8988T (cell line): ENCODE measurements around the gene ASCL5.
"Not testable (repeated sequence)": the region's sequence is repeated elsewhere in the genome, so short reads cannot be mapped to it uniquely, and the experiment has no call there.

Experiments used
- DNase-seq: peaks from one replicate; pipeline ENCODE4 v3.0.0; 2011

The ASCL5 gene, protein sequence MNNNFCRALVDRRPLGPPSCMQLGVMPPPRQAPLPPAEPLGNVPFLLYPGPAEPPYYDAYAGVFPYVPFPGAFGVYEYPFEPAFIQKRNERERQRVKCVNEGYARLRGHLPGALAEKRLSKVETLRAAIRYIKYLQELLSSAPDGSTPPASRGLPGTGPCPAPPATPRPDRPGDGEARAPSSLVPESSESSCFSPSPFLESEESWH

DNA sequence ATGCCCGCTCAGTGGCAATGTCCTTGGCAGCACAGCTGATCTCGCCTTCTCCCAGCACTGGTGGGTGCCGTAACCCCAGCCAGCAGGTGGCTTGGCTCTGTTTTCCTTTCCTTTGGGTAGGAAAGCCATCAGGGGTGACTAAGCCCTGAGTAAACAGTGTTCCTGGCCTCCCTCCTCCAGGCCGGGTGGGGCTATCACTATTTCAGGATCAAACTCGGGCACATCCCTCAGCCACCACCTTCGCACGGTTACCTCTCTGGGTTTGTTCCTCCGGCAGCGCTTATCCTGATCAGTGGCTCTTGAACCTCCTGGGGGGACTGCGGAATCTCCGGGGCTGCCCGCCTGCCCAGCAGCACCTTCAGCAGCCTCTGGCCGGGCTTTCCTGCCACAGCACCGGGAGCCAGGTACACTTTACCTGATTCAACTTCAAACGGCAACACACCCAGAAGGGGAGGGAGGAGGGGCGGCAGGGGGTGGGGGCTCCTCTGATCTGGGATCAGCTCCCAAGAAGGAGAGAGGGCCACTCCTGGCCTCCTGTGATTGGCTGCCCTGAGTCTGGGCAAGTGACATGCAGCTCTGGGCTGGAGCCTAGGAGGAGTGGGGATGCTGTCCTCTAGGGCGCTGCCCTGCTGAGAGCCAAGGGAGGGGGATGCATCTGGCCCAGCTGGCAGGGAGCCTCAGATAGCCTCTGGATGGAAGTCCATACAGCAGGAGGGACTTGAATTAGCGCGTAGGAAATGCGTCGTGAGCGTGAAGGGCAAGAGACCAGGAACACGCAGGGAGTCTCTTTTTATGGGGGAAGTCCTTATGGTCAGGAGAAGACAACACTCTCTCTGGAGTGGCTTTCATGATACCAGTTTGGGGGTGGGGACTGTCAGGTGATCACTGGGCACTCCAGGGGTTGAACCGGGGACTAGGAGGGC, at the start of gene ASCL5:
TSS of gene ASCL5 (minus strand) at position 353 of the 923 bp plus-strand sequence. CDS start 11,812 bp downstream, outside the sequence.
- DNase-seq: peak; percentile 85

DNA sequence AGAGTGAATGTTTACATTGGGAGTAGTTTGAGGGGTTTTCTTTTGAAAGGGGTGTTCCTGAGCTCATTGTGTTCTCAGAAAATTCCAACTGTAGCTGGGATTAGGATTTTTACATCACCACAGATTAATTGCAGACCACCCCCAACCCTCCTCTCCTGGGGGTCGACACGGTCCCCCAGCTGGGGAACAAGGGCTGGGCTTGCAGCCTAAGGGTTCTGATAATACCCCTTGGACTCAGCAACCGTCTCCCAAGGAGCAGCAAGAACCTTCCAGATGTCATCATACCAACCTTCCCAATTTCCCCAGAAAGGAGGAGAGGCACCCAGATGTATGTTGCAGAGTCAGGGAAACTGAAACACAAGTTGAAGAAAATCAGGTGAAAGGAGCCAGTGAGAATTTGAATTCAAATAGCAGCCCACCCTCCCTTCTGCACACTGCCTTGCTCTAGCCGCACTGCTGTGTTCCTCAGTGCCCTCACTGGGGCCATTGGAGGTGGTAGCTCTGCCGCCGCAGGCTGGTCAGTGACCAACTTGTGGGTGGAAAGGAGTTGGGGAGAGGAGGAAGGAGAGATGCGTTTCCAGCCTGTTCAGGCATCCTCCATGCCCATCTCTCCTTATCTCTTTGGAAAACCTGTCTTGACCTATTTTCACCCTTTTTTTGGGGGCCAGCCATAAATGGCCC, 49.0 kb upstream of the ASCL5 start:
- DNase-seq: no peak

DNA sequence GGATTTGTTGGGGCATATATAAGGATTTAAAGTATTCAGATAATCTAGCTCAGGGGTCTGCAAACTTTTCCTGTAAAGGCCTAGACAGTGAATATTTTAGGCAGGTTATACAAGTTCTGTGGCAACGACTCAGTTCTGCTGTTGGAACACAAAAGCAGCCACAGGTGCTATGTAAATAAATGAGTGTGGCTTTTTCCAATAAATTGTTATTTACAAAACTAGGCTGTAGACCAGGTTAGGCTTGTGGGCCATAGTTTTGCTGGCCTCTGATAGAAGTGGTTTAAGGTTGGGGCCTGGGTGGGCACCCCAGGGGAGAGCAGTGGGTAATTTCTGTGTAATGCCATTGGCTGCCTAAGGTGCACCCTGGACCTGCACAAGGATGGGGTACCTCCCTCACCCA, 46.8 kb upstream of the ASCL5 start:
- DNase-seq: no peak

DNA sequence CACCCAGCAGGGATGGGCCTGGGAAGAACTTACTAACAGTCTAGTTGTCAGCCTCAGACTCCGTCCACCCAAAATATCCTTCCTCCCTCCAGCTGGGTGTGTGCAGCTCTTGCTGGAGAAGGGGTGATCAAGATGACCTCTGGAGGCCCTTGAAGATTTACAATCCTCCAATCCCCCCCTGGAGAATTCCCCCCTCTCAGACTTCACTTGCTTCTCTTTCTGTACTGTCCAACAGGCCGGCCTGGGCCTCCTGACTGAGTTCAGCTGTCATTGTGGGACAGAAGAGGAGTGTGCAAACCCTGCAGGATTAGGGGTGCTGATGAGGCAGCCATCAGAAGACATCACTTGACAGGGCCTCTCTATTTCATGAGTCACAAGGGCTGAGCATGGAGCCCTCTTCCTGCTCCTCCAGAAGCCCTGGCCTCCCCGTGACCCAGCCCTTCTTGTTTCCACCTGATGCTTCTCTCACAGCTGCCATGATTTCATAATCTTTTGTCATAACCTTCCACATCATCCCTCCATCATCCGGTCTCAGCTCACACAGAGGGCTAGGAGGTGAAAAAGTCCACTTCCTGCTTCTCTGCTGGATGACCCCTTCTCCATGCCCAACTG, 46.1 kb upstream of the ASCL5 start:
- DNase-seq: no peak

DNA sequence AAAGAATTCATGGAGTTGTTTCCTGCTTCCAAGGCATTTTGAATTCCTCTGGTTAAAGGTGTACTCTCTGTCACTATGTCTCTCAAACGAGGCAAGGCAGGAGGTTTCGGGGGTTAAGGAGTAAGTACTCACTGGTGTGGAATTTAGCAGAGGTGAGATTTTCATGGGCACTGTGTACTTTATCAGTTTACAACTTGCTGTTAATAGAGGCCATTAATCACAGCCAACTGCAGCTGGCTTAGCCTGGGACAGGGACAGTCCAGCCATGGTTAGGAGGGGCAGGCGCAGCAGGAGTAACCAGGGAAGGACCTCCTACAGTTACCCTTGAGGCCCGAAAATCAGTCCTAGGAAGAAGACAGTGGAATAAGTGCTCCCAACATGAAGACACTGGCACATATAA, 45.3 kb upstream of the ASCL5 start:
- no peak for DNase-seq

DNA sequence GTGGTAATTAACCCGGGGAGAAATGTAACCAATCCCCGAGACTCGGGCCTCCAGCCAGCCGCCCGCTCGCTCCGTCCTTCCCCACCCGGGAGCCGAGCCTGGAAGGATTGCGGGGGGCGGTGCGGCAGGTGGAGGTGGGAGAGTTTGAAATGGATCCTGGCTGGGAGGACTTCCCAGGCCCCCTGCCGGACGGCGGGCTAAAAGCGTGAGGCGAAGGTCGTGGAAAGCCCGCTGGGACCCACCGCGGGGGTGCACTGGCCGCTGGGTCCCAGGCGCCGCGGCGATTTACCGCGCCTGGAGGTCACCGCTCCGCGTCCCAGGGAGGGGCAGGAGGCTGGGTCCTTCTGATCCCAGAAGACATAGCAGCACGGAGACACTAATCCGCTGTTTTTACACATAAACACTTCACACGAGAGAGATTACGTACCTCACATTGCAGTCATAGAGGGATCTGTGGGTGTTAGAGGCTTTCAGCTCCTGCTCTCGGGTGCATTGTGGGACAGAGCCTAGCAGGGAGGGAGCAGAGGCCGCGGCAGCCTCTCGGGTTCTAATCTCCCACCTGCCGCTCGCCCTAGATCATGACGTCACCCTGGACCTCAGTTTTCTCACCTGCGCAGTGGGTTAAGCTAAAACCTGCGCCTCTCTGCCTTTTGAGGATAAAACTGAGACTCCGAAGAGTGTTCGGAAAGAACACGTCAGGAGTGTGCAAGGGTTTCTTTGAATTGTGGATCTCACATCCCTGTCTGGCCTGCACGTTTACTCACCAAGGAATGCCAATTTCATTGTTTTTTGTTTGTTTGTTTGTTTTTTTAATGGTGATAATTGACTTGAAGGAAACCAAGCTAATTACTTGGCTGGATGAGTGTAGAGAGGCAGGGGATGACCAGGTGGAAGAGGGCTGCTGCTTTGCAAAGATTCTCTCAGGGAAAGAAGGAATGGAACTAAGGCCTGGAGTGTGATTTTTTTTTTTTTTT, 44.4 kb upstream of the ASCL5 start:
- DNase-seq: peak; percentile 44

DNA sequence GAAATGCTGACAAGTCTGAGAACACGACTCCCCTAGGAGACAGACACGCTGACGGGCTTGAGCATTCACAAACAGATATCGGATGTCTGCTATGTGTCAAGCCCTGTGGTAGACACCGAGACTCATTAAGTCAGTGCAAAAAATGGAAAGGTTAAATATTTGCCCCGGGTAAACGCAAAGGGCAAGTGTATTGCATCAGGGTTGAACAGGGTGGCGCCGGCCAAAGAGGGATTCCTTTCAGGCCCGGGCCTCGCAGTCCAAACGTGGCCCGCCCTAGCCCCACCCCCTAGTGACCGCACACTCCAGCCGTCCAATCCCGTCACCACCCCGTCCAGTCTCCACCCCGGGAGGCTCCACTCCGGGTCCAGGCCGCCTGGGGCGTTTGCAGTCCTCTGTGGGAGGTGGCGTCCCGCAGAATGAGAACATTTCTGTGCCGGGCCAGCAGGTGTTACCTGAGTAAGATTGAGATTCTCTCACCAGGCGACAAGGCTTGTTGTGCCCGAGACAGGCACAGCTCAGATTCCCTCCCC, 43.6 kb upstream of the ASCL5 start:
- peak; percentile 89 for DNase-seq

DNA sequence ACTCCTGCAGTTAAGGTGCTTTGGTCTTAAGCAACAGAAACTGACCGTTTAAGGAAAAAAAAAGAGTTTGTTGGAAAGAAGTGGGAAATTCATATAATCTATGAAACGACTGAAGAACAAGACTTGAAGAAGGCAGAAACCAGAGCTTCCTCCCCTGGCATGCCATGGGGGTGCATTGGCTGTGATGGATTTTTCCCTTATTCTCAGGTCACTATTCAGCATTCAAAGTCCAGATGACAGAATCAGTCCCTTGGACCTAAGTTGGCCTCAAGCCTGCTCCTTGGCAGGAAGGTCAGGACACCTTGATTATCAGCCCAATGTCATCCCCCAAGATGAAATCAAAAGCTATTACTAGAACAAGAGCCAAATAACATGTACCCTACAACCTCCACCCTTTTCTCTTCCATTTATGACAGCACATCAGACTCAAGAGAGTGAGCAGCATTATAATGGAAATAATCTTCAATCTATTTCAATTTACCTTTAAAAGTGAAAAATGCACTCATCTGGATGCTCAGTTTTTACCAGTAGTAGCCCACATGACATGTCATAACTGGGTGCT, 43.1 kb upstream of the ASCL5 start:
- no peak for DNase-seq

DNA sequence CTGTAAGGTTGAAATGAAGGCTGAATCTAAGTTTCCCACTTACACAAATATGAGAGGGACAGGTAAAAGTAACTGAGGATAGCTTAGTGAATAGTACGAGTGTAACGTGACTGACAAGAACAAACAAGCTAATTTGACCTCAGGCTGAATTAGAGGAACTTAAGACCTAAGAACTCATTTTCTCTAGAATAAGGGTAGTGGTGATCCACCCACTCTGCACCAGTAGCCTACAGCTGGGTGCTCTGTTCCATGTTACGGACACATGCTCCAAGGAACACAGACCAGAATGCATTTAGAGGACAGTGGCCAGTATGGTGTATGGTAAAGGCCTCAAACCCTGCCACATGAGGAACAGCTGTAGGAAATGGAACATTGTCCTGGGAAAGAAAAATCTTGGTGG, 42.2 kb upstream of the ASCL5 start:
- no peak for DNase-seq

DNA sequence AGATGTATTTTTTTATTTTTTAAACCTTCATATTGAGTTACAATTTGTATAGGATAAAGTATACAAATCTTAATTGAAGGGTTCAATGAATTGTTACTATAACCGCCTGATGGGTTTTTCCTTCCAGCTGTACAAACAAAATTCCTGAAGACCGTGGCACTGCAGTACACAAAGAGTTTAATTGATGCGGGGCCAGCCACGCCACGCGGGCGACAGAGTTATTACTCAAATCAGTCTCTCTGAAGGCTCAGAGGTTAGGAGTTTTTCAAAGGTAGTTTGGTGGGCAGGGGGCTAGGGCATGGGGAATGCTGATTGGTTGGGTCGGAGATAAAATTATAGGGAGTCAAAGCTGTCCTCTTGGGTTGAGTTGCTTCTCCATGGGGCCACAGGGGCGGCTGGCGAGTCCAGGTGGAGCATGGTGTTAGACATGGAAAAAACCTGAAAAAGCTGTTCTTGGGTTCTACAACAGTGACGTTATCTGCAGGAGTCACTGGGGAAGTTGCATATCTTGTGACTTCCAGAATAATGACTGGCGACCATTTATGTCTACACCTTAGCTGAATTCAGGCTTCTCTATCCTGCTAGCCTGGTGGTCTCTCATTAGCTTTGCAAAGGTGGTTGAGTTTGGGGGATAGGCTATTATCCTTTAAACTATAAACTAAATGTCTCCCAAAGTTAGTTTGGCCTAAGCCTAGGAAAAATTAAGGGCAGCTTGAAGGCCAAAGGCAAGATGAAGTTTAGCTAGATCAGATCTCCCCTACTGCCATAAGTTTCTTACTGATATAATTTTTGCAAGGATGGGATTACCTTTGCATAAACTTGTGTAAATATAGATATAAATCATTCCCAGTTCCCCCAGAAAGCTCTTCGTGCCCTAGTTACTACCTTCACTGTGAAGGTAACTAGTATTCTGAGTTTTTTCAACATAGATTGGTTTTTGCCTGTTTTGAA, 40.3 kb upstream of the ASCL5 start:
- no peak for DNase-seq

DNA sequence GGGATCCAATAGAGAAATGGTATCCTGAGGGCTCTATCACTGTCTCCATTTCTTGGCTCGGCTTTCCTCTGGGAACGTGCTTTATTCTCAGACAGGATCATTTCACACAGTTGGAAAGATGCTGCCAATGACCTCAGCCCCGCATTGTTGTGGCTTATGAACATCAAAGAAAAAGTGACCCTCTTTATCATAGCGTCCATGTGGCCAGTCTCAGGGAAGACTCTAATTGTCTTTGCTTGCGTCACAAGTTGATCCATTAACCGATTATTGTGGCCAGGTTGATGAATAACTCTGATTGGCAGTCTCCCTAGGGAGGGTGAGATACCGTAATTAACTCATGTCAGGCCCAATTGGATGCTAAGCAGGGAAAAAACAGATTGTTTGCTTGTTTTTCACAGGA, 37.7 kb upstream of the ASCL5 start:
- DNase-seq: no peak

DNA sequence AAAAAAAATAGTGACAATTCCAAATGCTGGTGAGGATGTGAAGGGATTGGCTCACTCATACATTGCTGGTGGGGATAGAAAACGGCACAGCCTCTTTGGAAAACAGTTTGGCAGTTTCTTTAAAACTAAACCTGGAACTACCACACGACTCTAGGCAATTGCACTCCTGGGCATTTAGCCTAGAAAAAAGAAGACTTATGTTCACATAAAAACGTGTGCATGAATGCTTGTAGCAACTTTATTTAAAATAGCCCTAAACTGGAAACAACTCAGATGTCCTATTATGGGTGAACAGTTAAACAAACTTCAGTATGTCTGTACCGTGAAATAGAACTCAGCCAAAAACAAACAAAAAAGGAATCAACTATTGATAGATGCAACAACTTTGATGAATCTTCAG, 36.7 kb upstream of the ASCL5 start:
- DNase-seq: no peak

DNA sequence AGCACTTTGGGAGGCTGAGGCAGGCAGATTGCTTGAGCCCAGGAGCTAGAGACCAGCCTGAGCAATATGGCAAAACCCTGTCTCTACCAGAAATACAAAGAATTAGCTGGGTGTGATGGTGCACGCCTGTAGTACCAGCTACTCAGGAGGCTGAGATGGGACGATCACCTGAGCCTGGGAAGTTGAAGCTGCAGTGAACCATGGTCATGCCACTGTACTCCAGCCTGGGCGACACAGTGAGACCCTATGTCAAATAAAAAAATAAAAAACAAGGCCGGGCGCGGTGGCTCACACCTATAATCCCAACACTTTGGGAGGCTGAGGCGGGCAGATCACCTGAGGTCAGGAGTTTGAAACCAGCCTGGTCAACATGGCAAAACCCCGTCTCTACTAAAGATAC, 36.1 kb upstream of the ASCL5 start:
- not testable (repeated sequence) for DNase-seq

DNA sequence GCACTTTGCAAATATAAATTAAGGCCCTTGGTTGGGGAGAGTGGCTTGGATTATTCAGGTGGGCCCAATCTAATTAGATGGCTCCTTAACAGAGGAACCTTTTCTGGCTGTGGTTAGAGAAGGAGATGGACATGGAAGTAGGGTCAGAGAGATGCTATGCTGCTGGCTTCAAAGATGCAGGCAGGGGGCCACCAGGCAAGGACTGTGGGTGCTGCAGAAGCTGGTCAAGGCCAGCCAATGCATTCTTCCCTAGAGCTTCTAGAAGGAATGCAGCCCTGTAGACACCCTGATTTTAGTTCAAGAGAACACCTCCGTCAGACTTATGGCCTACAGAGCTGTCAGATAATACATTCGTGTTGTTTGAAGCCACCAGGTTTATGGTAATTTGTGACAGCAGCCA, 31.0 kb upstream of the ASCL5 start:
- no peak for DNase-seq

DNA sequence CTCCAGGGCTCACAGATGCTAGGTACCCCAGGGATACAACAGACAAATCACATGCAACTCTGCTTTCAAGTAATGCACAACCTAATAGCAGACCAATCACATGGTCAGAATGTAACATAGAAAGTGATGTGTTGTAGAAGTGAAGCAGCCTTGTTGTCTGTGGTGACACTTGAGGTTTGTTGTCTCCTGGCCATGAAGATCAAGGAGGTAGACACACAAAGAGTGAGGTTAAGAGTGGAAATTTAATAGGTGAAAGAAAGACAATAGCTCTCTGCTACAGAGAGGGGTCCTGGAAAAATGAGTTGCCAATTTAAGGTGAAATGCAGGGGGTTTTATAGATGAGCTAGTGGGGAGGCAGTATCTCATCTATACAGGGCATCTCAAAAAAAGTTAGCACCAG, 29.8 kb upstream of the ASCL5 start:
- DNase-seq: no peak

DNA sequence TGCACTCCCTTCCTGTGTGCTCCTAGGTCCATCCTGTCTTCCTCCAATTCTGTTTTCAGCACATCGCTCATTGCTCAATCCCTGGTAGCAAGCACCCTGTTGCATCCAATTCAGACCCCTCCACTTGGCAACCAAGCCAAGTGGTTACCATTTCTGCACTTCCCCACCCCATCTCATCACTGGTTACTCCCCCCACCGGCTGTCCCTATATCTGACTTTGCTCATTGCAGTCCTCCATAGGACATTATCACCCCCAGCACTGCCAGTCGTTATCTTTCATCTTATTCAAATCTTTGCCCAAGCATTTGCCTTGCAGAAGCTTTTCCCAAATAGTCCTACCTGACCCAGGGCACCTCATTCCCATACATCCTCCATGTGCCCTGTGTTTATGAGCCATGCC, 29.4 kb upstream of the ASCL5 start:
- DNase-seq: no peak

DNA sequence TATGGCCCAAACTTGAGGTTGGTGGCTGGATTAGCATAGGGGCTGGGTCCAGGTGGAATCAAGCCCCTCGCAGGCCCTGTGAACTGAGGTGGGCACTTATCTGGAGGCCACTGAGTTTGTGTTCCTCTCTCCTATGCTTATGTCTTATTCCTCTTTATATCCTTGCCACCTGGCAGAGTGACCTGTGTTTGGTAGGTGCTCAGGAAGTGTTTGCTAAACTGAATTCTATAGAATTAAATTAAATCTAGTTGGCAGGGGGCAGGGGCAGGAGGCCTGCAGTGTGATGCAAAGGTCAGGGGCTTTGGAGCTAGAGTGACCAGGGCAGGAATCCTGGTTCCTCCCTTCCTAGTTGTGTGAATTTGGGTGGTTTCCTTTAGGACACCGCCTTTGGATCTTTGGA, 28.4 kb upstream of the ASCL5 start:
- no peak for DNase-seq

DNA sequence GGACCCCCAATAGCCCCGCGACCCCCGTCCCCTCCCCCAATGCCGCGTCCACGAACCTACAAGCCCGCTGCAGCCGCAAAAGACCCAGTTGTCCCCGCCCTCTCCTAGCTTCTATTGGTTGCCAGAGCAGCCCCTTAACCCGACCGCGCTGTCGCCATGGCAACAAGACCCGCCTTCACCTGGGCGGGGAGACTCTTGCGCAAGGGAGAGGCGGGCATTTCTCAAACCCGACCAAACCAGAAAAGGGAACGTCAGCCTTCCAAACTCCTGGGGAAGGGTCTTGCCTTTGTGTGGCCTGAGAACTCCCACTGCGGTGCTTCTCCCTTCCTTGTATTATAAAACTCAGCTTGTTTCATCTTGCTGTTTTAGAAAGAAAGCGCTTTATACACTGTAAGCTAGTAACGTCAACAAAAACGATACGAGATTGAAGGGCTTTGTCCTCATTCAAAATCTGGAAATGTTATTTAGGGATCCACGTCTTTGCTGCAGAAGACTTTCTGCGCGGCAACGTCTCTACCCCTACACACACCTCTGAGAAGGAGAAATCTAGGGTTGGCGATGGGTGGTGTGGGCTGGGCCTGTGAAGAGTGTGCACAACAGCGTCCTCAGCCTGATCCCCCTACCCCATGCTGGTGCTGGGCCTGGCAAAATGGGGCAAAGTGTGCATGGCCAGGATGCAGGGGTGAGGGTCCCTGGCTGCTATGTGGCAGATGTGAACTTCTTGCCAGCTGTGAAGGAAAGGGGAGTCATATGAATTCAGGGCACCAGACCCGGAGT, 27.6 kb upstream of the ASCL5 start, which contains the start of gene TMEM9:
TSS of gene TMEM9 (minus strand) at position 86 of the 777 bp plus-strand sequence. CDS start 551 bp downstream, outside the sequence.
- peak; percentile 92 for DNase-seq
